Activated naive CD8-positive, alpha-beta T cell treated with anti-CD3 and anti-CD28 coated beads, Interleukin-2, amount 50 U/mL, for 16 hours (primary cell): ENCODE results near the gene PHF13.

Experiments used
- DNase-seq: peaks from one replicate; pipeline ENCODE4 v3.0.0-alpha.2; 2020; ENCODE audit warnings: low read depth, low spot score

The PHF13 gene

GRCh38 chr1:6613361-6614018, at the start of gene PHF13:
TSS of gene PHF13 (plus strand) at chr1:6613731. CDS start at chr1:6614067, 336 bp downstream.
- DNase-seq: peak; percentile 98

DNA sequence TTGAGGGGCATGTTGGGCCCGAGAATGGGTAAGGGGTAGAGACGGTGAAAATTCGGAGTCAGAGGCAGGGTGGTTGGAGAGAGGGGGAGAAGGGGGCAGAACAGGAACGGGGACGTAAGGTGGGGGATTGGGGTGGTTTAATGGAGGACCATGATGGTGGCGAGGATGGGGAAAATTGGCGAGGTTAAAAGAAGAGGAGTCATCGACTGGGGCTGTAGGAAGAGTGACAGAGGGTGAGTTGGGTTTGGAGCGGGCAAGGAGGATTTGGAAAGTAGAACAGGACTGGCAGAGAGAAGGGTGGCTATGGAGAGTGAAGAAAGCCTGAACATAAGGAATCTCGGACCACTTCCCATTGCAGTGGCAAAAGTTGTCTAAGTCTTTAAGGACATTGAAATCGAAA, 44.5 kb upstream of the PHF13 start:
- DNase-seq: no peak

DNA sequence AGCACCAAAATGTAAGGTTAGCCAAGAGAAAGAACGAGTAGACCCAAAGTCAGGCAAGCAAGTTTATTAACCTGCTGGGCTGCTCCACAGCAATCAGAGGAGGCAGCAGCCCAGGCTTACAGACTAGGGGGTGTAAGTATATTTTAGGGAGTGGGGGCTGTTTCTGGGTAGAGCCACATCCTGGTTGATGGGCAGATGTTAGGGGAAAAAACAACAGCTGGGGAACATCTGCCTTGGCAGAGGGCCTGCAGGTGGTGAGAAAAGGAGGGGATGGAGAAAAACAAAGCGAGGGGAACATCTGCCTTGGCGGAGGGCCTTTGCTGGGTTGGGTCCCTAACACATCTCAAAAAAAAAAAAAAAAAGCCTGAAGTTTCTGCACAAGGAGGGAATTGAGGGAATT, 43.4 kb upstream of the PHF13 start:
- no peak for DNase-seq

- no peak for DNase-seq
Measured at GRCh38 chr1:6570987-6571386, 42.5 kb upstream of the PHF13 start.

- DNase-seq: no peak
Measured at GRCh38 chr1:6572653-6573383, 40.7 kb upstream of the PHF13 start.

DNA sequence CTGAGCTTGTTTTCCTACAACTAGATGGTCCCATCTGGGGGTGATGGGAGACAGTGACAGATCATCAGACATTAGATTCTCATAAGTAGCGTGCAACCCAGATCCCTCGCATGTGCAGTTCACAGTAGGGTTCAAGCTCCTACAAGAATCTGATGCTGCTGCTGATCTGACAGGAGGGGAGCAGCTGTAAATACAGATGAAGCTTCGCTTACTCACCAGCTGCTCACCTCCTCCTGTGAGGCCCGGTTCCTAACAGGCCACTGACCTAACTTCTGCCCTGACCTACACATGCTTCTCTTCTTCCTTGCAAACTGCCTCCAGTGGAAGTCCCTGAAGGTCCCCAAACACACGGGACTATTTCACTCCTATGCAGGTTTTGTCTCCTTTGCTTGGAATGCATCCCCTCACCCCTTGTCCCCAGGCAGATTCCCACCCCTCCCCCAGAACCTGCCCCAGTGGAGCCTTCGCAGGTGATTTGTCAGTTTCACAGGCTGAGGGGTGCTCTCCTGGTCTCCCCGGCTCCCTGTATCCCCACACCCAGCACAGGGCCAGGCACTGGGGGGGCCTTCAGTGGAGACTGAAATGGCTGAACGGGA, 39.4 kb upstream of the PHF13 start:
- no peak for DNase-seq

- no peak for DNase-seq
Measured at GRCh38 chr1:6574818-6575217, 38.7 kb upstream of the PHF13 start.

DNA sequence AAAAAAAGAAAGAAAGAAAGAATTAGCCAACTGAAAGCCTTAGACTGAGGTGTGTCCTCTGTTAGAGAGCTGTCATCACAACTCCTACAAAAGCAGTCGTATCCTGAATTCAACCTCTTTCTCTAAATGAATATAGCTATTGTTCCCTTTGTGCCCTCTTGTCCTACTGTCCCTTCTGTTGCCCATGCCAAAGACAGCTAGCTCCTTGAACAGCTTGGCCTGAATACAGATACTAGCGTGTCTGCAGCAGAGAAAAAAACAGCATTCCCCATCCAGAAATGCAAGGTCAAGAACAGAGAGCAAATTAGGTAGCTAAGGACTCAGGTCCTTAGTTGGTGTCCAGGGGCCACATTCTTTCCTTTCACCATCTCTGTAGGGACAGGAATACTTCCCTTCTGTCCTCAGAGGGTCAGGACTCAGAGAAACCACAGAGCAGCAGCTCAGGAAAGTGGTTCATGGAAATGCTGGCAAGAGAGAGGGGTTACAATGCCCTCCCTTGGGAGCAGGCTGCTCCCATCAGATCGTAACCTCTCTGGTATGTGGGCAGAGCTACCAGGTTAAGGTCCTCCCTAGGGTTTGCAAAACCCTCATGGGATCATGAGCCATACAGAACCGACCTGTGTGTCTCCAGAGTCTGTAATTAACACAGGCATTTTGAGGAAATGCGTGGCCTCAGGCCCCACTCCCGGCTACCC, 35.6 kb upstream of the PHF13 start:
- no peak for DNase-seq

DNA sequence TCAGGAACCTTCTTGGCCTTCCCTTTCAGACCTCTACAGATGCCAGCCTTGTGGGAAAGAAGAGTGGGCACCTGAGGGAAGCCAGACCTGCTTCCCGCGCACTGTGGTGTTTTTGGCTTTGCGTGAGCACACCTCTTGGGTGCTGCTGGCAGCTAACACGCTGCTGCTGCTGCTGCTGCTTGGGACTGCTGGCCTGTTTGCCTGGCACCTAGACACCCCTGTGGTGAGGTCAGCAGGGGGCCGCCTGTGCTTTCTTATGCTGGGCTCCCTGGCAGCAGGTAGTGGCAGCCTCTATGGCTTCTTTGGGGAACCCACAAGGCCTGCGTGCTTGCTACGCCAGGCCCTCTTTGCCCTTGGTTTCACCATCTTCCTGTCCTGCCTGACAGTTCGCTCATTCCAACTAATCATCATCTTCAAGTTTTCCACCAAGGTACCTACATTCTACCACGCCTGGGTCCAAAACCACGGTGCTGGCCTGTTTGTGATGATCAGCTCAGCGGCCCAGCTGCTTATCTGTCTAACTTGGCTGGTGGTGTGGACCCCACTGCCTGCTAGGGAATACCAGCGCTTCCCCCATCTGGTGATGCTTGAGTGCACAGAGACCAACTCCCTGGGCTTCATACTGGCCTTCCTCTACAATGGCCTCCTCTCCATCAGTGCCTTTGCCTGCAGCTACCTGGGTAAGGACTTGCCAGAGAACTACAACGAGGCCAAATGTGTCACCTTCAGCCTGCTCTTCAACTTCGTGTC, 34.7 kb upstream of the PHF13 start:
- DNase-seq: no peak

GRCh38 chr1:6579374-6580118, 34.0 kb upstream of the PHF13 start, which contains the start of gene ZBTB48:
TSS of gene ZBTB48 (plus strand) at chr1:6579994. CDS start at chr1:6580610, 616 bp downstream.
- DNase-seq: peak; percentile 91

GRCh38 chr1:6580119-6580592, 33.4 kb upstream of the PHF13 start:
- DNase-seq: no peak

DNA sequence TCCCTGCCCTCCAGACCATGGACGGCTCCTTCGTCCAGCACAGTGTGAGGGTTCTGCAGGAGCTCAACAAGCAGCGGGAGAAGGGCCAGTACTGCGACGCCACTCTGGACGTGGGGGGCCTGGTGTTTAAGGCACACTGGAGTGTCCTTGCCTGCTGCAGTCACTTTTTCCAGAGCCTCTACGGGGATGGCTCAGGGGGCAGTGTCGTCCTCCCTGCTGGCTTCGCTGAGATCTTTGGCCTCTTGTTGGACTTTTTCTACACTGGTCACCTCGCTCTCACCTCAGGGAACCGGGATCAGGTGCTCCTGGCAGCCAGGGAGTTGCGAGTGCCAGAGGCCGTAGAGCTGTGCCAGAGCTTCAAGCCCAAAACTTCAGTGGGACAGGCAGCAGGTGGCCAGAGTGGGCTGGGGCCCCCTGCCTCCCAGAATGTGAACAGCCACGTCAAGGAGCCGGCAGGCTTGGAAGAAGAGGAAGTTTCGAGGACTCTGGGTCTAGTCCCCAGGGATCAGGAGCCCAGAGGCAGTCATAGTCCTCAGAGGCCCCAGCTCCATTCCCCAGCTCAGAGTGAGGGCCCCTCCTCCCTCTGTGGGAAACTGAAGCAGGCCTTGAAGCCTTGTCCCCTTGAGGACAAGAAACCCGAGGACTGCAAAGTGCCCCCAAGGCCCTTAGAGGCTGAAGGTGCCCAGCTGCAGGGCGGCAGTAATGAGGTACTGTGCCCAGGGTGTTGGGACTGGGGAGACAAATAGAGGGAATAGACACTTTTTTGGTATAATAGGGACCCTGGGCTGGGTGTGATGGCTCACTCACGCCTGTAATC, 32.7 kb upstream of the PHF13 start:
- no peak for DNase-seq

DNA sequence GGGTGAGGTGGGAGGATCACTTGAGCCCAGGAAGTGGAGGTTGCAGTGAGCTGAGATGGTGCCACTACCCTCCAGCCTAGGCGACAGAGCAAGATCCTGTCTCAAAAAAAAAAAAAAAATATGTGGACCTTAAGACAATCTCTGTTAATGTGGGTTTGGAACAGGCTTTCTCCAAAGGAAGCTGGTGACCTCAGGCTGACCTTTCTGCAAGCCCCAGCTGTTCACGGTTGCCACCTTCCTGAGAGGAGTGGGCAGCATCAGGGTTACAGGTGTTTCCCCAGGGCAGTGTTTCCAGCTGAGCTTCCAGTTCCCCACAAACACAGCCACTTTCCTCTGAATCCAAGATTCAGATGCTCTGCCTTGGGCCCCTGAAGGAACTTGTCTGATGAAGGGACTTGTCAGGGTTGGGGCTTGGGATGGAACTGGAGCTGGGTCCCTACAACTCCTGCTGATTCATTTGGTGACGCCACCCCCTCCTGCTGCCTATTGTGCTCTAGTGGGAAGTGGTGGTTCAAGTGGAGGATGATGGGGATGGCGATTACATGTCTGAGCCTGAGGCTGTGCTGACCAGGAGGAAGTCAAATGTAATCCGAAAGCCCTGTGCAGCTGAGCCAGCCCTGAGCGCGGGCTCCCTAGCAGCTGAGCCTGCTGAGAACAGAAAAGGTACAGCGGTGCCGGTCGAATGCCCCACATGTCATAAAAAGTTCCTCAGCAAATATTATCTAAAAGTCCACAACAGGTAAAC, 31.8 kb upstream of the PHF13 start:
- DNase-seq: no peak

- DNase-seq: no peak
Measured at GRCh38 chr1:6582370-6582769, 31.2 kb upstream of the PHF13 start.

GRCh38 chr1:6584126-6585080, 29.1 kb upstream of the PHF13 start:
- DNase-seq: no peak

- no peak for DNase-seq
Measured at GRCh38 chr1:6585081-6585722, 28.3 kb upstream of the PHF13 start.

- DNase-seq: no peak
Measured at GRCh38 chr1:6585841-6586240, 27.7 kb upstream of the PHF13 start.
